C4-2B (cell line): ENCODE data around the gene GUSB.

Experiments used
- CTCF ChIP-seq: fragments of 450-650 bp; conservative IDR thresholded peaks from 2 replicates; pipeline ENCODE4 v1.5.1; 2017; ENCODE audit warnings: mild to moderate bottlenecking
- ZFX ChIP-seq: fragments of 450-650 bp; IDR thresholded peaks from 2 replicates; pipeline ENCODE4 v1.6.1; 2017

- TF ChIP-seq CTCF (no peak), ZFX (peak; percentile 85; the same call in 1 of the 2 replicates)
Observed at GRCh38 chr7:65981965-65982792, at the start of gene GUSB.
